Activated T-cell treated with anti-CD3 and anti-CD28 coated beads, Interleukin-2, amount 50 U/mL, for 48 hours (primary cell): ENCODE data around the gene ADNP.
A peak's percentile ranks its signal among the peaks of the same experiment; 100 is the strongest.

Experiments
- DNase-seq, 2 experiments: peaks; one replicate each; pipeline ENCODE4 v3.0.0-alpha.2; 2020

The ADNP gene

DNA sequence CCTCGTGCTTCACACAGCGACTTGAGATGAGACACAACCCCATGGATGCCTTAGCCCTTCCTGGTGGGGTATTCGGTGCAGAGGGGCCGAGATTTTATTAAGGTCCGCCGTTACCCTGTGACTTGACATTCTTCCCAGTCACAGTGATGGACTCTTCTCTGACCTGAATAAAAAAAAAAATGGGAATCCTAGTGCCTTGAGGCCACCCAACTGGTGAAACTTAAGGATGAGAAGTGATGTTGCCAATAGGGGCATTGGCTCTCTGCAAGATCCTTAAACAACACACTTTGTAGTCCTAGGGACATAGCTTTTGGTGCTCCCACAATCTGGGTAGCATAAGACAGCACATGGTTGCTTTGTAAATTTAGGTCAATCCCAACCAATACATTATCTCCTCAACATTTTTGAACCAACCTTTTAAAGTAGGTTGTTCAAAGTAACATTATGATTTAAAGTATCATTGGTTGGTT, 814 bp upstream of the ADNP start:
- DNase-seq: no peak

GRCh38 chr20:50930976-50931305, 296 bp downstream of the ADNP start:
- no peak for DNase-seq

DNA sequence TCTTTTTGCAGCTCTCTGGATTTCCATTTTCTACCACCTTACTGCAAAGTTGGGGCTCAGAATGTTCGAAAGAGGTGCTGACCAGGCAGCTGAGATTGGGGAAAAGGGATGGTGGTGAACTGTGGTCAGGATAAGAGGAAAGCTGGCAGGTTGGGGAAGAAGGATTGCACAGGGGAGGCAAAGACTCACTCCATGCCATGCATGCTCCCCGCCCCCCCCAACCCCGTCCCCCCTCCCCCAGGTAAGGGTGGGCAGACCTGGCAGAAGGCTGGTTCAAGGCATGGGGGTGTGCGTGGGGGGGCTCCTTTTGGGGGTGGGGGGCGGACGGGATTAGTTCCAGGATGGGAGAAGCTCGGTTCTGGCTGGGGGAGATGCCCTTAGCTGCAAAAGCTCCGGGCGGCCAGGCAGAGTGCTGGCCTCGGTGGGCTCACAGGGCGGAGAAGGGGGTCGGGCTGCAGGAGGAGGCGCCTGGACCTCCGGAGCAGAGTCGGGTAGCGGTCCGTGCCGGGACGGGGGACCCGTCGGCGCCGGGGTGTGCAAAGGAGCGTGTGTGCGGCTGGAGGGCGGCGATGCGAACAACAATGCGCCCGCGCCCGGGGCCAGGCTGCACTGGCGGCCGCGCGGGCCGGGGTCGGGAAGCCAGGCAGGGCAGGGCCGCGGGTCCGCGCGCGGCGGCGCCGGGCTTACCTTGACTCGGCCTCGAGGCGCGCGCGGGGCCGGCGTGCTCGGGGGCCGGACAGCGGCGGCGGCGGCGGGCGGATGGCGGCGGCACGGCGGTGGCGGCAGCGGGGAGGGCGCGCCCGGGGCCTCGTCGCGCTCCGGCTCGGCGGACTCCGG, 880 bp downstream of the ADNP start:
- DNase-seq: peak; percentile 44 to 54

- peak; percentile 93 to 94 for DNase-seq
These were observed 1.7 kb downstream of the ADNP start for GRCh38 chr20:50929299-50930138.

DNA sequence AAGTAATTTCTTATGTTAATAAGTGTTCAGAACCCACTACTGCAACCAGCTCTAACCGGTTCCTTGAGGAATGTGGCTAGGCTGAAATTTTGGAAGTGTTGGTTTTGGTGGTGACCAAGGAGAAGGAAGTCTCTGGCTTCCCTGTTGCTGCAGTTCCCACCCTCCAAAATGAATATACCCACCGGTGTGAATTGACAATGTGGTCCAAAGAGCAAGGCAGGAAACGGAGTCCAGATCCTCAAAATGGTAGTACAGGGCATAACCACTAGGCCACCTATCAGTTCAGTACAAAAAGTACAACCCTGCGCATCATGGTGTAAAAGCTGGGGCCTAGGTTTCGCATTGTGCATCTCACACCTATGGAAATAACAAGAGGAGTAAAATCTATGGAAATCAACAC, 2.8 kb downstream of the ADNP start:
- no peak for DNase-seq

- no peak for DNase-seq
These were observed 4.7 kb downstream of the ADNP start for GRCh38 chr20:50926530-50926929.

DNA sequence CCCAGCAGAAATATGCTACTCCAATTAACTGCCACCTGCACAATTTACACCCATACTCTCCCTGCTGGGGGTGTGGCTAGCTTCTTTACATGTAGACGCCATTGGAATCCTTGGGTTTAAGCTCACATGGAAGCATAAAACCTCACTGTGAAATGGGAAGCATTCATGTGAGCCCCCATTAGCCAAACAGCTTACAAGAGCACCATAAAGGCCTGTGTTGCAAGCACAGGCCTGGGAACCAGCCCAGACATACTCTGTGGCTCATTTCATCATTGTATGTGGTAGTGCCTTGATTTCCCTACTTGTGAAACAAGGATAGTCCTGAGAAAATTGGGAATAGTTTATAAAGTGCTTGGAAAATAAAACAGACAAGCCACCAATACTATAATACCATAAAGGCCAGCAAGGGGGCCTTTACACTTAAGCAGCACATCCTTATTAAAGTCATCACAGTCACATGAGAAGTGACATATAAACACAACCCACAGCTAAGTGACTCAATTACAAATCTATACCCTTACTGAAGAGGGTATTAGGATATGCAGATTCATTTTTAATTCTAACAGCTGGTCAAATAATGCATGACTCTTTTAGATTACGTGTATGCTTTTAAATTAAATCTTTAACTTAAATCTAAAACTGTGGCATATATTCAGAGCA, 6.8 kb downstream of the ADNP start:
- DNase-seq: no peak

DNA sequence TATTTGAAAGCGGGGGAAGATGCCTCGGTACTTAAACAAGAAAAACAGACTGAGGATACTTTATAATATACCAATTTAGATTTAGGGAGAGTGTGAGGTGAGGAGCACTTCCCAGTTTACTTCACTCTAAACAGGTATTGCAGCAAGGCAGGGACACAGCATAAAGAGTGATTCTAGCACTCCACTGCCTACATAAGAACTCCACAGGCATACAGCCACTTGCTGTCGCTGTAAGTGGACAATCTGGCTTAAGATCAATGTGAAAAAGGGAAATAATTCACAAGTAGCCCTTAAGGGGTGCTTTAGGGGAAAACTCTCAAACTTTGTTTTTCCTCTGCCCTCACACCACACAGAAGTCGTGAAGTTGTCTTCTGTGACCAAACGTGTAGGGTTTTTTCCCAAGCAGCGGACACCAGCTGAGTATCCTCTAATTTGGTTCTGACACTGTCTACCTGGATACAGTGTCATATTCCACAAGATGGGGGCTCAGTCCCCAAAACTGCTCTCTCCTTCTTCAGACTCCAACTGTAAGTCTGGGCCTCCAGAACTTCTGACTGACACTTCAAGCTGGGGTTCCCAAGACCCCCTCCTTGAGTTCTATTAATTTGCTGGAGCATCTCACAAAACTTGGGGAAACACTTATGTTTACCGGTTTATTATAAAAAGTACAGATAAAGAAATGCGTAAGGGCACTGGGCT, 9.3 kb downstream of the ADNP start:
- DNase-seq: no peak

DNA sequence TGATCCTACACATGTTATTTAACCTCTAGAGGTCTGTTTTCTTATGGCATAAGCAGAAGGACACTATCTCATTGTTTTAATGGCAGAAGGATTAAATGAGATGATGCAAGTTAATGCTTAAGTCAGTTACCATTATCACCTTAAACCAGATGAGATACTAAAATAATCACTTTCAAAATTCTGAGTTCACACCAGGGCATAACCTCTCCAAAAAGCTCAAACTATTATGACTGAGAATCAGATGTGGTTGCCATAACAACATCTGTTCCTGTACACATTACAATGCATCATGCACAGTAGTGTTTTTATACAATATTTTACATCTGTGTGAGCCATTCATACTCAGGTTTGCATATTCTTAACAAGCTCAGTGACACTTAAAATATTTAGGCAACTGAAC, 10.2 kb downstream of the ADNP start:
- DNase-seq: no peak

GRCh38 chr20:50919567-50919966, 11.7 kb downstream of the ADNP start:
- DNase-seq: no peak

DNA sequence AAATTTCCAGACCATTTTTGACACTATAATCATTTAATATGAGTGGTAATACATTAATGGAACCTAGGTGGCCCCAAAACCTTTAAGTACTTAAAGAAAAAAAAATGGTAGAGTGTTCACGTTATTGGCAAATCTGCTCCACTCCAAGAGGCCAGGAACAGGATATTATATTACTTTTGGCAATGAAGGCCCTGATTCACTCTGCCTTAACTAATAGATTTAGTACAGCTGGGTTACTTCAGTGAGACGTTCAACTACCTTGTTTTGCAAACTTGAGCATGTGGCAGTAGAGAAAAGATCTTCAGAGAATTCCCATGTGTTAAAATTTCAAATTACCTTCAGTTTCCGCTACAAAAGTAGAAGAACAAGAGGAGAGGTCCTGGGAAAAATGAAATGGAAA, 12.8 kb downstream of the ADNP start:
- no peak for DNase-seq

- DNase-seq: no peak
These were observed 14.3 kb downstream of the ADNP start for GRCh38 chr20:50916934-50917333.

DNA sequence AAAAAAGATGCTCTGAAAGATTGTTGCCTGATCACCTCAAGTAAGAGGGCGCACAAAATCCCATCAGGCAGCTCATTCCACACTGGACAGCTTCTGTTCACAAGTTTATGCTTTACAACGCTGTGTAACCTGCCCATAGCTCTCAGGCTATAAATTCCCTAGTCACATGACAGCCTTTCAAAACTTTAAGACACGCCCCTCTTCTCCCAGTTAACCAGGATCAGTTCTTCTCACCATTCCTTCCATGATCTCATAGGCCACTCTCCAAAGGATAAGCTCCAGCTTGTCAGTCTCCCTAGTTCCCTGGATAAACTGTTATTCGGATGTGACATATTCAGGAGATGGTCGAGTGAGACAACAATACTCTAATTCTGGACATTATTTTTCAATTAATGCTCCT, 15.0 kb downstream of the ADNP start:
- DNase-seq: no peak

- DNase-seq: no peak
These were observed 15.8 kb downstream of the ADNP start for GRCh38 chr20:50915424-50915823.

DNA sequence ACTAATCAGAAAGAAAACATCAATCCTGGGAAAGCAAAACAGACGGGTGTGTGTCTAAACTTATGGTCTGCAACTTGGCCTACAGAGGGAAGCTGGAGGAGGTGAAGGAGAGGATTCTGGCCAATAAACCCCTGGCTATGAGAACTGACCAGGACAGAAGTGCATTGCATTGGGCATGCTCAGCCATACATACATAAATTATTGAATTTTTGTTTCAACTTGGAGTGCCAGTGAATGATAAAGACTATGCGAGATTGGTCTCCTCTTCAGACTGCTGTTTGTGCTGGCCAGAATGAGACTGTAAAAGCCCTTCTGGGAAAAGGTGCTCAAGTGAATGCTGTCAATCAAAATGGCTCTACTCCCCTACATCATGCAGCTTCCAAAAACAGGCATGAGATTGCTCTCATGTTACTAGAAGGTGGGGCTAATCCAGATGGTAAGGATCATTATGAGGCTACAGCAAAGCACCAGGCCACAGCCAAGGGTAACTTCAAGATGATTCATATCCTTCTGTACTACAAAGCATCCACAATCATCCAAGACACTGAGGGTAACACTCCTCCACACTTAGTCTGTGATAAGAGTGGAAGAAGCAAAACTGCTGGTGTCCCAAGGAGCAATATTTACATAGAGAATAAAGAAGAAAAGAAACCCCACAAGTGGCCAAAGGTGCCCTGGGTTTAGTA, 17.4 kb downstream of the ADNP start:
- no peak for DNase-seq

- no peak for DNase-seq
These were observed 19.5 kb downstream of the ADNP start for GRCh38 chr20:50911716-50912115.

DNA sequence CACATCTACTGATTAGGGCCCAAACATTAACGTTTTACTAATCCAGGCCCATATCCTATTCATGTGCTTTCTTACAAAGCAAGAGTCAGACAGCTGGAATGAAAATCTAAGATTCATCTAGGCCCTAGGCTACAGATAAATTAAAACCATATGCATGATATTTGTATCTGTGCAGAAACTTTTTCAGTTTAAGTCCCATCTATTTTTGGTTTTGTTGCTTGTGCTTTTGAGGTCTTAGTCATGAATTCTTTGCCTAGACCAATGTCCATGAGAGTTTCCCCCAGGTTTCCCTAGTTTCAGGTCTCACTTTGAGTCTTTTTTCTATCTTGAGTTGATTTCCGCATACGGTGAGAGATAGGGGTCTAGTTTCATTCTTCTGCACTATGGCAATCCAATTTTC, 20.2 kb downstream of the ADNP start:
- no peak for DNase-seq

DNA sequence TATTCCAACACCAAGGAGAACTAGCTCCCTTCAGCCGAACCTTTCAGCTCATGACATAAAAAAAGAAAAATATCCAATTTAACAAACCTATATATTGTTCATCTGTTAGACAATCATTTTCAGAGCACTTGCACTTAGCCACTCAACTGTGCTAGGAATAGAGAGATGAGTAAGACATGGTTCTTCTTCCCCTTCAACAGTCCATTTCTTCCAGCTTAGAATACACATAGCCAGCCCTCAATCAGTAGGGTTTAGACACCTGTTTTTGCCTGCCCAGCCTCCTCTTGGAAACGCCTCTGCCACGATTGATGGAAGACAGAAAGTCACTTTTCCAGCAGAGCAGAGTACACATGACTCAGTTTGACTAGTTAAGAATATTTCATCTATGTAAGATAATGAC, 21.8 kb downstream of the ADNP start:
- DNase-seq: no peak

GRCh38 chr20:50904067-50904570, 27.1 kb downstream of the ADNP start:
- no peak for DNase-seq

DNA sequence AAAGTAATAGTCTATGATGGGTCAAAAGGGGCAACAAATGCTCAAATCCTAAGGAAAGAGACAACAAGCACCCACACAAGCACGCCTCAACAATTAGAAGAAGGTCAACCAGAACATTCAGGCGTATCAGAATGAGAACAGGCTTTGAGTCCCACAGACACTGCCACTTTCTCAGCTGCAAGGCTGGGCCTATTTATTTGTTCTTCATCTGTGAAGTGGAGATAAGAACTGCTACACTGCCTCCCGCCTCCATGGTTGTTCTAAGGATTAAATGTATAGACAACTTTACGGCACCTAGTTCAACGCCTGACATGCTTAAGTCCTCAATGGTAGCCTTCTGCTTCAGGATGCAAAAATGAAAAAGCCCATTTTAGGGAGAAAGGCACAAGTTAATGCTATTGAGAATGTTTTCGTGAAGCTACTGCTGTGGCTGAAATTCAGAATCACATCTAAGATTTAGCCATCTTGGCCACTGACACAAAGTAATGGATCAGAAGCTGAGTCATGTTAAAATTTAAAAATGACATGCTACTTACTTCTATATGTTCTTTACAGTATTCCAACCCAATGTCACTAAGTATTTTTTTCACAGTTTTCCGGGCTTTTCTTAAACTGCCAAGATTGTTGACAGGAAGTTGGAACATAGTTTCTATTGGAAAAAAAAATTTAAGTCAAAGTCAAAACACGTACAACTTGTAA, 27.7 kb downstream of the ADNP start:
- DNase-seq: no peak

DNA sequence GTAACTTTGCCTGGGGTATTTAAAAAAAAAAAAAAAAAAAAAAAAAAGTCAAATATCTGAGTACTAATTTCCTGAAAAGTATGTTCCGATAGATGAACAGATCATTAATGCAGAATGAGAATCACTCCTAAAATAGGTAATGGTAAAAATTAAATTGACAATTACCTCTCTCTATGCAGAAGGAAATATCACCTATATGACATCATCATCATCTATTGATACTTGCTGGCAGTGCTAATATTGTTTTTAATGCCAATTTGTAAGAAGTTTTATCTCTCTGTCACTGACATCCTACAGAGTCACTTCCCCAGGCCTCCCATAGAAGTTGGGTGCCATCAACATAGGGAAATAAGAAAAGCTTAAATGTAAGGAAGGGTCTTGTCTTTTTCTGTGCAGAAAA, 29.9 kb downstream of the ADNP start:
- DNase-seq: no peak

DNA sequence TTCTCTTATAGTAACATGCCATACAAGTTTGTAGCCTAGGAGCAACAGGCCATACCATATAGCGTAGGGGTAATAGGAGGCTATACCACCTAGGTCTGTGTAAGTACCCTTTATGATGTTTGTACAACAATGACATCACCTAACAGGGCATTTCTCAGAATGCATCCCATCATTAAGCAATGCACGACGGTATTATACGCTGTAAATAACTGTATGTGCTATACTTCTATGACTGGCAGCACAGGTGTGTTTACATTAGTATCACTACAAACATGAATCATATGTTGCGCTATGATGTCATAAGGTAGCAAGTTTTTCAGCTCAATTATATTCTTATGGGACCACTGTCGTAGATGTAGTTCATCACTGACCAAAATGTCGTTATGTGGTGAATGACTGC, 31.0 kb downstream of the ADNP start:
- no peak for DNase-seq
